ENCODE results near the gene PHLDB2.

The PHLDB2 gene

DNA sequence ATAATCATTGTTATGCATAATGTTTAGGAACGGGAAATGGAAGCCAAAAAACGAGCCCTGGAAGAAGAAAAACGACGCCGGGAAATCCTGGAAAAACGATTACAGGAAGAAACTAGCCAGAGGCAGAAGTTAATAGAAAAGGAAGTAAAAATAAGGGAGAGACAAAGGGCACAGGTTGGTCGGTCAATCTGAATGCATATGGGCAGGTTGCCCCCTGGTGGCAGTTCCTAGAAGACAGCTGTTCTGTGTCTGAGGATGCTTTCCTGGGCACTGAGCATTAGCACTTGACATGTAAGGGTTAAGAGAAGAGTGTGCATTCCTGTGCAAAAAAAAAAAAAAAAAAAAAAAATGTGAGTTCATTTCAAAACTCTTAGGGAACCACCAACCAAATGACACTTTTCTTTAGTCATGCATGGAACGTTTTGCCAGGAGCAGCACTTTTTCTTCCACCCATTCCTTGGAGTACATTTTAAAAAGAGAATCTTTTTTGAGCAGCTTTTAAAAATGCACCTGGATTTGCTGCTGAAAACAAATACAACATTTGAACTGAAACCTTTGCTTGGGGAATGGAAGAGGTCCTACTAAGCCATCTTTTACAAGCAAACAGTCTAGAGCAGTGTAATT, 108.7 kb downstream of the PHLDB2 start:
- DNase-seq: peak; percentile 80

DNA sequence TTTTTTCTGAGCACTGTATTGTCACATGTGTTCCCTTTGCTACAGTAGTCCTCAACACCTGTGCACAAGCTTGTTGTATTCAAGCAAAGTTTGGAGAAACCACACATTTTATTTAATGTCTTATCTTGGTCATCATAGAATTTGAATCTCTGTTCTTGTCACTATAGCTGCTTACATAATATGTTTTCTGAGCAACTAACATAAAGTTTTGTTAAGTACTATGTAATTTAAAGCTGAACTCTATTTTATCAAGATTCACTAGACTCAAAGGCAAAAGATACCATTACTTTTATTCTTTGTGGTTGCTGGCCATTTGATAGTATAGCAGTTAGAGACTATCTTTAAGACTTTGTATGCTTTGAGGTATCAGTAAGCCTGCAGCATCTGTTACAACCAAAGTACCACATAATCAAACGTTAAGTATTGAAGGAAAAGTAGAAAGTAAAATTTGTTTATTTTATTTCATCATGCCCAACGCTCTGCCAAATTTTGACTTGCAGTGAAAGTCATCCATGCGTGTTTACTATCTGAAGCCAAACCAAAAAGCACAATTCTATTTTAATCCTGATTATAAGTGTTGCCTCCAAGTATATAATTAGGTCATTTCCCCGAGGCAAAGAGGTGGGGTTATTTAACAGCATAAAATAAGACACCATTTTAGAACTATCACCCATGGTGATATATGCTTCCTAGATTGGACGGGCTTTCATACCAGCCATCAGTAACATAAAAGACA, 109.4 kb downstream of the PHLDB2 start:
- no peak for DNase-seq

DNA sequence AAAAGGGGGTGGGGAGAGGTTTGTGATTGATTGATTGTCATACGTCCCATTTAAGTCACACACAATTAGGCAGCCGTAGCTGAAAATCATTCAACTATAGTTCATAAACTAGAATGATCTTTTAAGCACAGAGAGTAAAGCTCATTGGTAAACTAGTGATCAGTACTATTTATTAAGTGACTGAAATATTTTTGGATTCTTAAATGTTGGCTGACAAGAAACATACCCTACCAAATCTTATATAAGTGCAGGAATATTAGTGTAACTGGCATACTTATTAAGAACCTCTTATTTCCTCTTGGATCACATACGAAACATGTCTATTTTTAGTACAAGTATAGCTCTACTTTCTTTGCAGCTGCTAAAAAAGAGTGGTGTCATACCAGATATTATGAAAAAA, 111.3 kb downstream of the PHLDB2 start:
- DNase-seq: no peak

DNA sequence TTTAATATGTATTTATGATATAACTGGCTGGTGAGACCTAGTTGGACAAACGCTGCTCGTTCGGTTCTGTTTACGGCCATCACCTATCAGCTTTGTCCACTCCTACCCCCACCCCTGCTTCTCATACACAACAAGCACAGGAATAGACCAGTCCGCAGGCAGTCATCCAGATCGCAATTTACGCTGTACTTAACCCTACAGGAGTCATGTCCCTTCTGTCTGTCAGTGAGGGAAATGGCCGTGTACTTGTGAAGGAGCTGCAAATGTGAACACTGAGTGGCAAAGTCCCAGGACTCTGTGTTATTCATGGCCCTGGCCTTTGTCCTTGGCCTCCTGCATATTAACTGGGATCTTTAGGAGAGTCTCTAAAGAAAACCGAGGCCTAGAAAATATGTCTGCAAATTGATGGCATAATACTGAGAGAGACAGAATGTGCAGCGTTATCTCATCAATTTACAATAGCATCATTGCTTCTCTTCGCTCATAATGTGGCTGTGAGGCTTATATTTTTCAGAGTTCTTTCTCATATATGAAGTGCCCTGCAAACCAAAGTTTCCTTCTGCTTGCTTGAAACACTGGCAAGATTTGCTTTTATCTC, 112.6 kb downstream of the PHLDB2 start:
- DNase-seq: no peak

DNA sequence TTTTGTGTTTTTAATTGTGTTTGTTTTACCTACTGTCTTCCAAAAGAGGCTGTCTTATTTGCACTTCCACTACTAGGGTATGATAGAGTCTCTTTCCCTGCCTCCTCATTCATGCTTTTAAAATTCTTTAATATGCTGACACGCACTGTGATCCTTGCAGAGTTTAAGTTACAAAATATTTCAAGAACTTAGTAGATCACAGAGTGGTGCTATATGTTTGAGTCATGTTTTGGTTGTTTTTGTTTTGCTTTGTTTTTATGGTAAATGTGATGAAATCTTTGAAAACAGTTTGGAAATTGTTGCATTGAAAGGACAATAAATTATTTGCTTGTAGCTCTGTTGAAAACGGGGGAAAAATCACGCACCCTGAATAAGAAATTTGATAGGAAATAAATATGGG, 113.8 kb downstream of the PHLDB2 start:
- DNase-seq: no peak

DNA sequence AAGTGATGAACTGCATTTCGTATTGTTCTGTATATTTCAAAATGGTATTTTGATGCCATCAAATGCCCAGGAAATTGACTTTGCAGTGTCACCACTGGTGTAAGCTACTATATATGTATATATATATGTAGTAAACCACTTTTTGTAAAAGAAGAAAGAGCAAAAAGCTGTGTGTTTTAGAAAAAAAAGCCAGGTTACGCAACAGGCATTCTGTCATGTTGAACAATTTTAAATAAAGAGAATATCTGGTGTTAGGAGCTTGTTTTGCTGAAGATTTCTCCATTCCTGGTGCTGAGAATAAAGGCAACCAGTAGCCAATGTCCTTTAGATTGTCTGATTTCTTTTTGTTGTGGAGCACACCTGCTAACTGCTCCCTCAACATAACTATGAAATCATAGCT, 116.1 kb downstream of the PHLDB2 start:
- no peak for DNase-seq

DNA sequence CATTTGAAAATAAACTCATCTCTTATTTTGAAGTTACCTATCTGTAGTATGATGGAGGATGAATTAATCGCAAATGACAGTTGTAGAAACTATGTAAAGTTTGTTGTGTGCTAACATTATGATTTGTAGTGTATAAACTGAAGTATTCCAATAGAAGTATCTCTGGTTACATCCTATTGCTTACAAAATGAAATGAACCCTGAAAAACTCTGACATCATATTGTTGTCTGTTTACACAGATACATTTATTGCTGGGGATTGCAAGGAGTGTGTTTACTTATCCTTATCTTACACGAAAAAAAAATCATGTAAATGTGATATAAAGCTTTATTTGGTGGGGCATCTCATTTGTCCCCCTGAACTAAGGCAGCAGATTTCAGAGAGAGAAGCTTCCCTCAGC, 117.2 kb downstream of the PHLDB2 start:
- DNase-seq: no peak

DNA sequence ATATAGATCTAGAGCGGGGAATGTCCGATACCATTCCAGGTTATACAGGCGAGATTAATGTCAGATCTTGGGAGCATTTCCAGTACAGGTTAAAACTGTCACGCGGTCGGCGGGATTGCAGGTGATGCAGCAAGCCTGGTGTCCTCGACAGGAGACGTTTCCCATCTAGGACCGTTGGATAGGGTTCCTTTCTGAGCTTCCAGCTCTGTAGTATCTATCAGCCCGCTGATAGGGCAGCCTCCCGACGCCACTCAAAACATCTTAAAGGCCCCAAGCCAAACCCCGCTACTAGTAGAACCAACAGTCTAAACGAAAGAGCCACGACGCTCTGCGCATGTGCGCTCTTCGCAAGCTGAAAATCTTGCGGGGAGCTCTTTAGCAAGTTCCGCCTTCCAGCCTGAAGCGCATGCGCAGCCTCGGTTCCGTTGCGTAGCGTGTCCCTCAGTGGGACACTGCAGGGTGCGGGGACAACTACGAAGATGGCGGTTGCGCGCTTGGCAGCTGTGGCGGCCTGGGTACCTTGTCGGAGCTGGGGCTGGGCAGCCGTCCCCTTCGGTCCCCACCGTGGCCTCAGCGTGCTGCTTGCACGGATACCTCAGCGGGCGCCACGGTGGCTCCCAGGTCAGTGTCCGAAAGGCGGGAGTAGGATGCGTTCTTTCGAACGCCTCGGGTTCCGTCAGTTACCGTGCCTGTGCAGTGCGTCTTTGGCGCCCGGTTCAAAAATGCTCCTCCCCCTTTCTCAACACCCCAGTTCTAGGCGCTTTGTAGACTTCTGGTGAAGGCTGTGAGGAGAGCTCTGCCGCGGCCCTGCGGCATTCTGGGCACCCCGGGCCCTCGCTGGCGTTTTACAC, 119.7 kb downstream of the PHLDB2 start, which contains the start of gene ABHD10:
Gene ABHD10, plus strand, starts transcription at position 444 of the 851 bp plus-strand sequence. Its CDS starts 36 bp downstream, at position 480.
- DNase-seq: peak; percentile 98

DNA sequence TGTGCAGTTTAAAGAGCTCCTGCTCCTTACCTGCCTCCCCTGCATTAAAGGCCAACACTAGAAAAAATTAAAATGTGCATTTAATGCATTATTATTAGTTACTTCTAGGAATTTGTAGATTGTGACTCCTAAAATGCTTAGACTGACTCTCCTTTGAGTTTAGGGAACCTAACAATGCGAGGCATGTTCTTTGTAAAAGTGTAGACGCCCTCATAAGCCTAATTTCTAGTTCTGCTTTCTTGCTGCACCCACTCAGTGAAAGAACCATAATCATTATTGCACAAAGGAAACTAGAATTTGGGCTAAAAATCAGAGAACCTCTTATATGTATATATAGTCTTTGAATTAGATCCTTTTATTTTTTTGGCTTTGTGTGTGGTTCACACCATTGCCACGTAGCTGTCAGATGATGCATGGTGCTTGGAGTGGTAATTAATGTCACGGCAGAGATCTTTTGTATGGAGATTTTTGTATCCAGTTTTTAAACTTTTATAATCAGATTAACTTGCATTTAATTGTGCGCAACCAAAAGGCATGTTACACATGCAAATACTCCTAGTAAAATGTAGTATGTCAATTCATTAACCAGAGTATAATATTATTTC, 120.5 kb downstream of the PHLDB2 start:
- DNase-seq: peak; percentile 52

DNA sequence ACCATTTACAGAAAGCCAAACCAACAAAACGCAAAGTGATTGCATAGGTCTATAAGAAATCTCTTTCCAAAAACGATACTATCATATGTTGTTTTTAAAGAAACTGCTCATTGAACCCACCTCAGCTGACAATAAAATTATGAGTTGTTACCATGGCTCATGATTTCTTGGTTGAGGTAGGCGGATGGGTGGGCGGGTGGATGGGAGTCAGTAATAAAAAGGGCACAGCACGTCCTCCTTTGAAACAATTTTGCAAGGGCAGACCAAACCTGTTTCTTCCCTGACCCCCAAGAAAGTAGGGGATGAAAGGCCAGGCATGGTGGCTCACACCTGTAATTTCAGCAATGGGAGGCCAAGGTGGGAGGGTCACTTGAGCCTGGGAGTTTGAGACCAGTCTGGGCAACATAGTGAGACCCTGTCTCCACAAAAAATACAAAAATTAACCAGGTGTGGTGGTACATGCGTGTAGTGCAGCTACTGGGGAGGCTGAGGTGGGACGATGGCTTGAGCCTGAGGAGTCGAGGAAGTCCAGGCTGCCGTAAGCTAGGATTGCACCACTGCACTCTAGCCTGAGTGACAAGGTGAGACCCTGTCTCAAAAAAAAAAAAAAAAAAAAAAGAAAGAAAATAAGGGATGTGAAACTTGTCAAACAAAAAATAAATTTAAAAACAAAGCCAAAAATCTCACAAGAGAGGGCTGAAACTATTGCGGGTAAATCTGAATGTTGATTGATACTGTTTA, 121.8 kb downstream of the PHLDB2 start:
- no peak for DNase-seq

DNA sequence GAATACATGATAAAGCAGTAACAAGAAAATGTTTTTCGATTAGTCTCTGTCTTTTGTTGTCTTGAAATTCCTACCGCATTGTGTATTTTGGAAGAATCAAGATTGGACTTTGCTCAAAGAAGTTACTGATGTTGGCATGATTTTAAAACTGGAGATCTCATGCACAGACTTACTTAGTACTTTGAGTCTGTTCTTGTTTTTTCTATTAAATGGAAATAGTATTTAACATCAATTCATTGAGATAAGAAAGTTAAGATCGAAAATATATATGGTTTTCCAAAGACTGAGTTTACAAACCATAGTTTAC, 122.3 kb downstream of the PHLDB2 start:
- no peak for DNase-seq

DNA sequence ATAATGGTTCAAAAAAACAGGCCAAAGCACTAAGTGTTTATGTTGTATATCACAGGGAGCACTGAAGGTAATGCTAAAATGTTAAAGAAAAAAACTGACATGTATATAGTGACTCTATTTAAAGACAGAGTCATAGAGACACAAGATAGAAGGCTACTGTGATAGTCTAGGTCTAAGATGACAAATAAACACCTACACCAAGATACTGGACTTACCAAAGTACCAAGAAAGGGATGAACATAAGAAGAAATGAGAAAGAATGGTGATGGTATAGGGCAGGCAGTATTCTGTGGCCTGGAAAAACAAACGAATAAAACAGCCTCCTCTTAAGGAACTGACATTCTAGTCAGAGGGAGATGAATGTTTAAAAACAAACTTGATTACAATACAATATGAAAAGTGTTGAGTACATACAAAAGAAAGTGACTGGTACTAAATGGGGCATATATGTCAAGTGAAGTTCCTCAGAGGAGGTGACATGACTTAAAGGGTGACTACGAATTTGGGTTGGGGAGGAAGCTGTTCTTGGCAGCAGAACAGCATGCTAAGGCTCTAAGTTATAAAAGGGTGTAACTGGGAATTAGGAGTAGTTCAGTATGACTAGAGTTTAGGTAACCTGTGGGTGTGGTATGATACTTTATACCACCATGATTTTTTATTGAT, 125.7 kb downstream of the PHLDB2 start:
- no peak for DNase-seq

DNA sequence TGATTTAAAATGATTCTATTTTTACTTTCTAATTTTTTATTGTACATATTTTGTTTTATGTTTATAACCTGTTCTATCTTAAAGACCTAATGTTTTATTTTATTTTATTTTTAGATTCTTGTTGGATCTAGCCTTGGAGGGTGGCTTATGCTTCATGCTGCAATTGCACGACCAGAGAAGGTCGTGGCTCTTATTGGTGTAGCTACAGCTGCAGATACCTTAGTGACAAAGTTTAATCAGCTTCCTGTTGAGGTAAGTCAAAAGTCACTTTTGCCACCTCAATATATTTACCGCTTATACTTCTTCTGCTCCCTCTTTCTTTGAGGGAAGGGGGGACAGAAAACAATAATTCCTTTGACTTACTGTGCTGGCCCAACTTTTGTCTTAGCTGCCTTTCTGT, 127.7 kb downstream of the PHLDB2 start:
- no peak for DNase-seq

DNA sequence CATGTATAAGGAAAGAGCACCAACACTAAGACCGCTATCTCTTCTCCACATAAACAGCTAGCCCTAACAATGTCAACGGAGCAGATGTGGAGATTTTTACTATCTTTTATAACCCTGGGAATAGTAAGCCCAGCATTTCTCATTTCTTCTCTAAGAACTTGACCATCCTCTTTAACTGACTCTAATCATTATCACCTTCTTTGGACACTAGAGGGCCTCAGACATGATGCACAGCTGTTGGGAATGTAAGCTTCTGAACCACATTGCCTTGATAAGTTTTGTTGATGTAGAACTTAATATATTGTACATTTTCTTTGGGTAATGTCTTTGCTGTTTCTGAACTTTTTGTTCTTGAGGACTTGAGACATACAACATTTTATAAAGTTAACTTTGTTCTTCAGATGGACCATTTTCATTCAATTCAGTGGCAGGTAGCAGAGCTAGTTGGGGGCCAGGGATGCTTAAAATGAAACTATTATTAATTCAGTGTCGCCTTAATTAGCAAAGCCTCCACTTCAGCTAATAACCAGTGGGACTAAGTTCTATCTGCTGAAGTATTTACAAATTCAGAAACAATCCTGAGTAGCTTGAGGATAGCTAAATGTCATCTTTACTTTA, 130.1 kb downstream of the PHLDB2 start:
- DNase-seq: peak; percentile 74

DNA sequence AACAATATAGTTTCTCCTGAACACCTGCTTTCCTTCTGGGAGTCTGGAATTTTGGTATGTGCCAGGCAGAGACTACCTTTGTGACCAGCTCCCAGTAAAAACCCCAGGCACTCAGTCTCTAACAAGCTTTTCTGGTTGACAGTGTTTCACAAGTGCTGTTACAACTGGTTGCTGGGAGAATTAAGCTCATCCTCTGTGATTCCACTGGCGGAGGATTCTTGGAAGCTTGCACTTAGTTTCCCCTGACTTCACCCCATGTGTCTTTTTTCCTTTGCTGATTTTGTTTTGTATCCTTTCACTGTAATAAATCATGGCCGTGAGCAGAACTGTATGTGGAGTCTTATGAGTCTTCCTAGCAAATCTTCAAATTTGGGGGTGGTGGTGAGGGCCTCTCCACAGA, 134.0 kb downstream of the PHLDB2 start:
- DNase-seq: no peak

DNA sequence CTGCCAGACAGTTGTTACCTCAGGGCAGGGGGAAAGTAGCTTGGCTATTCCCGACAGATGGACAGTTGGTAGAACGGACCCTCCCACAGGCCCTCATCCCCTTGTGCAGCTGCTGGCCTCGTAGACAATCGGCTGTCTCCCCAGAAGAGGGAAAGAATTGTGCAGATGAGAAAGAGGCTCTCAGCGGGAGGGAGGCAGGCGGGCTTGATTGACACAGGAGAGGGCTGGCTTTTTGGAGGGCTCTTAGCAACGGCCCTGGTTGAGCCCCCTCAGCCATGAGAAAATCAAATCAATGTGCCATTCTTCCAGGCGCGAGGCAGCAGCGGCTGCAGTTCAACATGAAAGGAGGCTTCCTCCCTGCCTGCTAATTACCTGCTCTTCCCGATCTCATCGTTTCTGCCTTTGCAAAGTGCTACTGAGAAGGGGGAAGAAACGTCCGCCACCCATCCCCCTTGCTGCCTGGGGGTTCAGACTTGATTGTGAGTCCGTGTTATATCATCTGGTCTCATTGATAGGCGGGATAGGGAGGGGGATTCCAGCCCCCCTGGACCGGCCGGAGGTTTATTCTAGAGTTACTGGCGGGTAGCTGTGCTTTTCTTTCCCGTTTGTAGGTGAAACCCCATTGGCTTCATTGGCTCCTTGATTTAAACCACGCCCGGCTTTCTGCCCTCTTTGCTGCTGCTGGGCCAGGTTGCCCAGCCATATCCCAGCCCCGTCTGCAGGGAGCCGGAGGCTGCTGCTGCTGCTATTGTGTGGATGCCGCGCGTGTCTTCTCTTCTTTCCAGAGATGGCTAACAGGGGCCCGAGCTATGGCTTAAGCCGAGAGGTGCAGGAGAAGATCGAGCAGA, 139.8 kb downstream of the PHLDB2 start, which contains the start of gene TAGLN3:
Gene TAGLN3, plus strand, starts transcription at position 287 of the 848 bp plus-strand sequence. Its CDS starts 501 bp downstream, at position 788.
- no peak for DNase-seq

DNA sequence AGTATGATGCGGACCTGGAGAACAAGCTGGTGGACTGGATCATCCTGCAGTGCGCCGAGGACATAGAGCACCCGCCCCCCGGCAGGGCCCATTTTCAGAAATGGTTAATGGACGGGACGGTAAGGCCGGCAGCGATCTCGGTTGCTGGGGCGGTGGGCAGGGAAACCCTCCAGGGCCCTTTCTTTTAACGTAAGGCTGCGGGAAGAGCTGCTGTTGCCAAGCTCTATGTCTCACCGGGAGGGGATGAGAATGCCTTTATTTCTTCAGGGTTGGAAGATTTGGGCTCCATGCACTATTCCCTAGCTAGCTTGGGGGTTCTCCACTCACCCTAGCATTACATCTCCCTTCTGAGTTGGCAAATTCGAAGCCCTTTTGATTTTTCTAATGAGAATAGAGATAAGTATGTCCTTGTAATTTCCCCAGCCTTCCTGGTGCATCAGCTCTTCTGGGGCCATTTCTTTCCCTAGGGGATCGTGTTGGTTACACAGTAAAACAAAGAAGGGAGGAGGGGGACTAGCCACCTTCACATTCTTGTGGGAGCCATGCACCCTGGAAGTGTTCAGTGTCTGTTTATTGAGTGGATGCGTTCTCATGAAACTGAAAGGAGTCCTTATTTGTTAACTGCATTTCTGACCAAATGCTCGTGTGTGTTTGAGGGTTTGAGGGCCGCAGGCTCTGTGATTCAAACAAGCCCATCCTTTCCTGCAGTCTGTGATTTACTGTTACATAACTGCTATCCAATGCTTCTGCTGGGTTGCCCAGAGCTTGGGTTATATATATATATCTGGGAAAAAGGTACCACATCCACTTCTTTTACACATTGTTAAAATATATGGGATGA, 140.6 kb downstream of the PHLDB2 start:
- no peak for DNase-seq

DNA sequence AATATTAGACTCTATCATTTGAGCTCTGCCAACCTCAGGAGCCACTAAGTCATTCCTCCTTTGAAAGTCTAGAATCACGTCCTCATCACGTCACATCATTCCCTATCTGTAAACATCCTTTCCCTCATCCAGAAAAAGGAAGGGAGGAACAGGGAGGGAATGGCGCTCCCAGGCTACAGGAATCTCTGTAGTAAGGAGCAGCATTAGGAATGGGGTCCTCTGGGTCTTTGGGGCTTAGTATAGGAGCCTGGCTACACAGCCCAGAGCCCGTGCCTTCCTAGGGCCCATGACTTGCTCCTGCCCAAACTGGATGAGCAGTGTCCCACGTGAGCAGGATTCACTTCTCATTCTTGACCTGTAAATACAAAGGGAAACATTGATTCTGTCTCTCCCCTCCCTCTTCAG, 141.3 kb downstream of the PHLDB2 start:
- DNase-seq: no peak

DNA sequence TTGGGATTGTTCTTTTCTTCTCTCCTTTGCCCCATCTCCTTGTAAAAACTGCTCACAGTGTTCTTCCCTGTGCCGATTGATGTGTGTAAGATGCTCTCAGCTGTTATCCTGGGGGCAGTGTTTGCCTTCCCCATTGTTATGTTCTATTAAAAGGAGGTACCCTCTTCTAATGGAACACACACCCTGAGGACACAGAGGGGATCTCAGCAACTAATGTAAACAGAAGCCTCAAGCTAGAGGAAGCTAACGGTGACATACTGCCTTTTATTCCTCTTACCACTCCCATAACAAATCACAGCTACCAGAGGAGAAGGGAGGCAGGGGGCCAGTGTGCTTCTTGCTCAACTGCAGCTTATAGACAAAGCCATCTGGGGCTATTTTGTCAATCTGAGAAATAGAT, 141.9 kb downstream of the PHLDB2 start:
- DNase-seq: no peak

Measured in hematopoietic multipotent progenitor cell treated with erythropoietin and hydrocortisone succinate and interleukin-3 and kit ligand, for 8 days (in vitro differentiated cells).